ENCODE measurements around the gene NAPB. TPM values are rescaled to one million over a fixed set of nuclear protein-coding genes. Genes with fewer than 3 reads are reported as not detected.

Gene NAPB
- total and polyA plus RNA-seq, 2 of the 8 experiments (the other 6 are each of a cell fraction or from before 2014, with no cell fraction given): 6.2 to 12.3 TPM

DNA sequence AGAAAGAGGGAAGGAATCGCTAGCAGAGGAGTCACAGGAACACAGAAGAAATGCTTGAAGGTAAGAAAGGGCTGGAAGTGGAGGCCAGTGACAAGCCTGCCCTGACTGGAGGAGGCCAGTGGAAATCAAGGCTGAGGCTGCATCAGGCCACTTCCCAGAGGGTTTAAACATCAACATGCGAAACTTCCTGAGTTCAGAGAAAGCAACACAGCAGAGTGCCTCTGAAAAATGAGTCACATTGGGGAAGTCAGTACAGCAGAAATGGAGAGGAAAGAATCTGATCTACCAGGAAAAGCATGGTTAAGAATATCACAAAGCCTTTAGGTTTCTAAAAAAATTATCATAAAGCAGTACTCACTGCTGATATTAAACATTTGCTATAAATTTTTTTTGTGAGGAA is 23.3 kb downstream of the NAPB start:
- Histone ChIP-seq H4K8ac (ENCODE audit: extremely low read depth, insufficient read depth, low read length) (no peak overlapping the region), H3K9me3 (ENCODE audit: insufficient read depth in 2 of 2, low read depth in 1 of 2, low read length in 1 of 2) (no peaks in the 10 kb centered on the region), H2BK20ac (ENCODE audit: low read length) (no peak overlapping the region), H3K4ac (replicated peaks; ENCODE audit: insufficient read length, low read depth, low read length) (no peak overlapping the region), H2AFZ (ENCODE audit: low read length) (no peak overlapping the region), H2BK120ac (replicated peaks; ENCODE audit: low read depth, low read length) (no peak overlapping the region), H3K18ac (ENCODE audit: extremely low read depth, low read length) (no peak overlapping the region), H3K4me3 (ENCODE audit: extremely low read depth in 1 of 4, insufficient read depth in 2 of 4, low read depth in 3 of 4, low read length in 4 of 4) (no peak overlapping the region), H3K27me3 (replicated peaks in 1 of 4; ENCODE audit: control insufficient read depth in 3 of 4, extremely low read depth in 1 of 4, insufficient read depth in 3 of 4, low read length in 3 of 4) (no peaks in the 10 kb centered on the region), H3K27ac (ENCODE audit: low read depth, low read length) (no peak overlapping the region), H2BK15ac (ENCODE audit: low read length) (no peak overlapping the region), H2BK5ac (ENCODE audit: low read depth, low read length) (no peak overlapping the region), H3K4me1 (replicated peaks in 1 of 4; ENCODE audit: control insufficient read depth in 3 of 4, insufficient read depth in 4 of 4, low read length in 3 of 4) (peaks cover 0 to under 1% (median 0%) of the 10 kb centered on the region in 4 experiments; a peak in 1 of 7 replicates), H3K36me3 (ENCODE audit: control insufficient read depth in 2 of 4, insufficient read depth in 4 of 4, low read length in 3 of 4) (peaks cover 0 to 28% (median 15%) of the 10 kb centered on the region in 4 experiments; a peak in 7 of 8 replicates), H4K20me1 (replicated peaks in 1 of 2; ENCODE audit: control insufficient read depth in 1 of 2, insufficient read depth in 2 of 2, low read length in 2 of 2) (peaks cover 0 to 2% of the 10 kb centered on the region in 2 experiments), H4K5ac (ENCODE audit: insufficient read length, low read depth, low read length) (no peak overlapping the region), H3K23me2 (ENCODE audit: low read depth, low read length) (no peaks in the 10 kb centered on the region), H3K9ac (replicated peaks in 1 of 4; ENCODE audit: extremely low read depth in 1 of 4, low read depth in 3 of 4, low read length in 3 of 4) (no peak overlapping the region), H3K56ac (replicated peaks; ENCODE audit: insufficient read length, low read depth, low read length) (no peak overlapping the region), H3K4me2 (ENCODE audit: insufficient read depth in 1 of 2, low read depth in 2 of 2, low read length in 2 of 2) (no peak overlapping the region), H3K14ac (ENCODE audit: insufficient read length) (no peak overlapping the region), H2BK12ac (ENCODE audit: low read depth, low read length) (no peak overlapping the region), H3K79me1 (ENCODE audit: low read depth, low read length) (peaks cover 4% of the 10 kb centered on the region), H4K91ac (replicated peaks; ENCODE audit: insufficient read length, low read length) (no peak overlapping the region), H2AK5ac (ENCODE audit: low read depth, low read length) (no peak overlapping the region), H3K79me2 (ENCODE audit: control insufficient read depth in 1 of 2, insufficient read depth in 2 of 2, low read length in 2 of 2) (peaks cover 0 to 22% of the 10 kb centered on the region in 2 experiments; a peak in 3 of 4 replicates), H3K23ac (ENCODE audit: insufficient read length) (no peak overlapping the region)
- POLR2A ChIA-PET (ENCODE audit: partially characterized antibody): no interaction called here
- FAIRE-seq (no peak), DNase-seq (ENCODE audit: low read depth in 1 of 2, low spot score in 2 of 2) (no peak)
- WGBS, 2 experiments (ENCODE audit: extremely low coverage in 1 of 2, insufficient coverage in 1 of 2, insufficient read length in 1 of 2, insufficient replicate concordance in 2 of 2, low coverage in 1 of 2, low lambda C conversion rate in 2 of 2, missing lambda C conversion rate in 1 of 2): 82% methylated on average over 2 of the region's 2 CpGs; no CpG with 5 or more reads in 1 of the 2 experiments
- CTCF ChIA-PET (ENCODE audit: partially characterized antibody): interaction anchor here (0.6 to 2.6 kb wide), 2 partner anchors 21 to 23 kb away, joined by 3 to 9 read pairs; partner anchors contain the start of gene NAPB
- TF ChIP-seq BCL11A (IDR thresholded peaks at IDR 0.05; ENCODE audit: low read depth in 2 of 2, low read length in 2 of 2): no peak
